A172 (cell line): ENCODE measurements around the gene CUEDC2. TPM values are rescaled to one million over a fixed set of nuclear protein-coding genes. Genes with fewer than 3 reads are reported as not detected.

Experiments
- DNase-seq: peaks from one replicate; pipeline ENCODE4 v3.0.0-alpha.2; 2015; ENCODE audit warnings: low spot score
- total RNA-seq: library from RNA; depleted of rRNA; stranded (reverse); fragments of >200 nt; shearing (Covaris generic); gene quantifications from 2 replicates; pipeline ENCODE4 v1.2.3, GENCODE V29; 2014

CUEDC2 gene
- total RNA-seq, 1 experiment from 2014 or later, result 121 TPM

- DNase-seq, result no peak
Measured at GRCh38 chr10:102424916-102425315, 7.5 kb downstream of the CUEDC2 start.

GRCh38 chr10:102424145-102424544 is 8.2 kb downstream of the CUEDC2 start:
- no peak for DNase-seq

- no peak for DNase-seq
Measured at GRCh38 chr10:102423372-102423968, 8.9 kb downstream of the CUEDC2 start.

- no peak for DNase-seq
Measured at GRCh38 chr10:102422545-102423129, 9.7 kb downstream of the CUEDC2 start.

- DNase-seq, result no peak
Measured at GRCh38 chr10:102421757-102422512, 10.4 kb downstream of the CUEDC2 start.

GRCh38 chr10:102421507-102421756 is 10.9 kb downstream of the CUEDC2 start:
- DNase-seq, result no peak

GRCh38 chr10:102420714-102421506 is 11.5 kb downstream of the CUEDC2 start, which contains the start of gene FBXL15:
TSS of gene FBXL15 (plus strand) at chr10:102420836. CDS start at chr10:102421130, 294 bp downstream.
- peak; percentile 95 for DNase-seq

- DNase-seq, result no peak
Measured at GRCh38 chr10:102420181-102420713, 12.1 kb downstream of the CUEDC2 start.

GRCh38 chr10:102419269-102420180 is 12.8 kb downstream of the CUEDC2 start:
- DNase-seq, result no peak

GRCh38 chr10:102418622-102419268 is 13.6 kb downstream of the CUEDC2 start, which contains the start of gene PSD:
TSS of gene PSD (minus strand) at chr10:102418785. CDS start at chr10:102417038, 1,747 bp downstream.
- no peak for DNase-seq

GRCh38 chr10:102416695-102417094 is 15.7 kb downstream of the CUEDC2 start:
- DNase-seq, result no peak

GRCh38 chr10:102416283-102416682 is 16.1 kb downstream of the CUEDC2 start:
- no peak for DNase-seq

GRCh38 chr10:102414749-102415148 is 17.6 kb downstream of the CUEDC2 start:
- no peak for DNase-seq

GRCh38 chr10:102413806-102414561 is 18.4 kb downstream of the CUEDC2 start:
- no peak for DNase-seq

GRCh38 chr10:102413053-102413705 is 19.2 kb downstream of the CUEDC2 start:
- peak; percentile 38 for DNase-seq

GRCh38 chr10:102412293-102412692 is 20.1 kb downstream of the CUEDC2 start:
- DNase-seq, result no peak

GRCh38 chr10:102411341-102412255 is 20.8 kb downstream of the CUEDC2 start:
- no peak for DNase-seq
